Muscle layer of duodenum (tissue), 2 donors: ENCODE results near the gene OTULIN.

ENCODE experiments used
- H3K27ac ChIP-seq: one replicate; pipeline ENCODE4 v1.7.0; 2013; ENCODE audit warnings: mild to moderate bottlenecking, low read length
- H3K27me3 ChIP-seq: one replicate; pipeline ENCODE4 v1.7.0; 2013; ENCODE audit warnings: low read depth, mild to moderate bottlenecking, control low read depth, low read length
- H3K36me3 ChIP-seq, 2 donors: one replicate each; pipeline ENCODE4 v1.7.0; 2013; ENCODE audit warnings: low read length in 2 of 2, control low read depth in 1 of 2, mild to moderate bottlenecking in 1 of 2; ENCODE audit not compliant: insufficient read depth in 2 of 2, control insufficient read depth in 1 of 2
- H3K4me1 ChIP-seq, 2 donors: one replicate each; pipeline ENCODE4 v1.7.0; 2013; ENCODE audit warnings: low read length in 2 of 2, mild to moderate bottlenecking in 2 of 2, control low read depth in 1 of 2, moderate library complexity in 1 of 2; ENCODE audit not compliant: insufficient read depth in 2 of 2, control insufficient read depth in 1 of 2
- H3K4me3 ChIP-seq, 2 donors: one replicate each; pipeline ENCODE4 v1.7.0; 2013; ENCODE audit warnings: low read length in 2 of 2, low read depth in 1 of 2, mild to moderate bottlenecking in 1 of 2
- H3K9me3 ChIP-seq, 2 donors: one replicate each; pipeline ENCODE4 v1.7.0; 2013; ENCODE audit warnings: low read length in 2 of 2, control low read depth in 1 of 2, mild to moderate bottlenecking in 1 of 2; ENCODE audit not compliant: control insufficient read depth in 1 of 2
- donor health status: healthy.

Gene OTULIN

DNA sequence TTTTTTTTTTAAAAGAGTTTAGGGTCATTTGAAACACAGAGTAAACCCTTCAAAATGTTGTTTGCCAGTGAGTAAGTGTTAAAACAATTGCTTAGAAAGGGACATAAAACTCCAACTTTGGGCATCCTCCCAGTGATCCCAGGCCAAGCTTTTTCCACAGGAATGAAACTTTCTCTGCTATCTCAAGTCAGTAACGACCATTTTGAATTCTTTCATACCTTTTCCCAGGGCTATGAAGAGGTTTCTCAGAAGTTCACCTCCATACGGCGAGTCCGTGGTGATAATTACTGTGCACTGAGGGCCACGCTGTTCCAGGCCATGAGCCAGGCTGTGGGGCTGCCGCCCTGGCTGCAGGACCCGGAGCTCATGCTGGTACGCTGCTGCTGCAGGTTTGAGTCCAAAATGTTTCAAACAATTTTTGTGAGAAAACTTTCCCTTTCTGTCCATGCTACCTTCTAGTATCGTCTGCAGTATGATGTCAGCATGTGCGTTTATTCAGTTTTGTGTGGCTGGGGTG lies 16.8 kb downstream of the OTULIN start:
- no peaks in the 10 kb centered on the region for H3K27me3 ChIP-seq
- no peak overlapping the region for H3K27ac ChIP-seq
- H3K9me3 ChIP-seq: no peaks in the 10 kb centered on the region
- H3K36me3 ChIP-seq: peaks cover 24 to 39% of the 10 kb centered on the region in 2 donors
- H3K4me1 ChIP-seq: peaks cover 0 to 17% of the 10 kb centered on the region in 2 donors
- H3K4me3 ChIP-seq: no peak overlapping the region

DNA sequence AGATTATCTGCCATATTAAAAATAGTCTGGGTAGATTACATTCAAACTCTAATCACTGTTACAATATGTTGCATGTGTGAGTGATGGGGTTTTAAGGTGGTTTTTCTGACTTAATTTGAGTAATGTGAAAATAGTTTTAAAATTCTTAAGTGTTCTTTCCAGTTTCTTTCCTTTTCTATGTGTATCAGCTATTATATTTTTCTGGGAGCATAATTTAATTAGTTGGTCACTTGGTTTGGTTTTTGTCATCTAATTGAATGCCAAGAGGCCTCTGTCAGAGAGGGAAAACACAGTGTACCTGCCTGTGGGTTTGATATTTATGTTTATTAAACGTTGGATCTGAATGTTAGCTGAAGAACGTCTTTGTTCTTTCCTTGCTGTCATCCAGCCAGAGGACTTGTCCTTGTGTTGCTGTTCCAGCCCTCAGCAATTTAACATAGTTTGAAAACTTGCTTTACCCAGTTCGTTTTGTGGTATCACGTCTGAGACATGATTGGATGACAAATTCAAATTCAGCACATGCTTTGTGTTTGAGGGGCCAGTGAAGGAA lies 19.5 kb downstream of the OTULIN start:
- Histone ChIP-seq H3K27me3 (no peaks in the 10 kb centered on the region), H3K36me3 (peaks cover 44 to 49% of the 10 kb centered on the region in 2 donors), H3K27ac (no peak overlapping the region), H3K4me3 (no peak overlapping the region), H3K4me1 (peaks cover 0 to 14% of the 10 kb centered on the region in 2 donors), H3K9me3 (no peaks in the 10 kb centered on the region)

DNA sequence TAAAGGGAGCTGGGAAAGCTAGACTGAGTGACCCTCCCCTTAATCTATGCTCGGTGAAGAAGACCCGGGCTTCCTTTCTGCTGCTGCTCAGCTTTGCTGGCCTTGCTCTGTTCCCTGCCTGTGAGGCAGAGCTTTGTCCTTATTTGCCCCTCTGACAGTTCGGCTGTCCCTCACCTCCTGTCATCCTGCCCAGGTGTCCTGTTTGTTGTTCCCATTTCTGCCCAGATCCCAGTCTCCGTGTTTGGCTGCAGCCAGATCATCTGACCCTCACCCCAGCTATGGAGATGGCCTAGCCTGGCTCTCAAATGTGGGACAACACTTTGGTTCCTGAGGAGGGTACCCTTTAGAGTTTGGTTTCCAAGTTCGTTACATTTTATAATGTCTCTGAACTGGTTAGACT lies 20.2 kb downstream of the OTULIN start:
- Histone ChIP-seq H3K27me3 (no peaks in the 10 kb centered on the region), H3K36me3 (peaks cover 47 to 48% of the 10 kb centered on the region in 2 donors), H3K4me1 (peaks cover 0 to 14% of the 10 kb centered on the region in 2 donors), H3K9me3 (no peaks in the 10 kb centered on the region), H3K27ac (no peak overlapping the region), H3K4me3 (no peak overlapping the region)

DNA sequence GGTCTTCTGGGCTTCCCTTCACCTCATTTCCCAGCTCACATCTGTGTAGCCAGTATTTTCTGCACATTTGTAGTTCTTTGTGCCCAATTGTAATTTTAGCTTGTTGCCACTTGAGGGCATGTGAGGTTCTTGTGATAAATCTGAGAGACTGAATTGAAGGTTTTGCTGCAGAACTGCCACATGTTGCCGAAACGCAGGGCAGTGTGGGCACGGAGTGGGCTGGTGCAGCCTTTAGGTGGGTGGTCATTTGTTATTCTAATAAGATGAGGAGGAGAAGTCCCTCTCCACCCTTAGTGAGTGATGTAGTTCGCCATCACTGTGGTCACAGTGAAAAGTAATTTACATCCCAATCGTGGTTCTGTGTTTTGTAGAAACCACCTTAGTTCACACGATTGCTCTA lies 21.2 kb downstream of the OTULIN start:
- Histone ChIP-seq H3K27ac (no peak overlapping the region), H3K4me3 (no peak overlapping the region), H3K4me1 (peaks cover 0 to 14% of the 10 kb centered on the region in 2 donors), H3K9me3 (peaks cover 3 to 5% of the 10 kb centered on the region in 2 donors), H3K36me3 (peaks cover 48 to 57% of the 10 kb centered on the region in 2 donors), H3K27me3 (no peaks in the 10 kb centered on the region)

DNA sequence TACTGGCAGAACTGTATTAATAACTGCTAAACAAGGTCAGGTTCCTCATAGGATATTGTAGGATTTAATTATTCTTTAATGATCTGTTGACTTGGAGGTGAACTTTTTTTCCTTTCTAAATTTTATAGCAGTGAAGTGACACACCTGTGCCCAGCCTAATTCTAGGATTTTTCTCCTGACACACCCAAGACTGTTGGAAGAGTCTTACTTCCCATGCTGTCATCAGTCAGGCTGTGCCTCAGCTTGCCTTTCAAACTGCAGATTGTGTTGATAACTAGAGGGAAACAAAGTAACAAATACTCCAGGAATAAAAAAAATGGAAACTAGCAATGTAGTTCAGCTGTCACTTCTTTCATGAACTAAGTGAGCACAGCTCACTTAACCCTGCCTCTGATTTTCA lies 22.0 kb downstream of the OTULIN start:
- peaks cover 3 to 5% of the 10 kb centered on the region in 2 donors for H3K9me3 ChIP-seq
- H3K27ac ChIP-seq: no peak overlapping the region
- peaks cover 0 to 14% of the 10 kb centered on the region in 2 donors for H3K4me1 ChIP-seq
- no peak overlapping the region for H3K4me3 ChIP-seq
- no peaks in the 10 kb centered on the region for H3K27me3 ChIP-seq
- H3K36me3 ChIP-seq: peaks cover 49 to 56% of the 10 kb centered on the region in 2 donors

DNA sequence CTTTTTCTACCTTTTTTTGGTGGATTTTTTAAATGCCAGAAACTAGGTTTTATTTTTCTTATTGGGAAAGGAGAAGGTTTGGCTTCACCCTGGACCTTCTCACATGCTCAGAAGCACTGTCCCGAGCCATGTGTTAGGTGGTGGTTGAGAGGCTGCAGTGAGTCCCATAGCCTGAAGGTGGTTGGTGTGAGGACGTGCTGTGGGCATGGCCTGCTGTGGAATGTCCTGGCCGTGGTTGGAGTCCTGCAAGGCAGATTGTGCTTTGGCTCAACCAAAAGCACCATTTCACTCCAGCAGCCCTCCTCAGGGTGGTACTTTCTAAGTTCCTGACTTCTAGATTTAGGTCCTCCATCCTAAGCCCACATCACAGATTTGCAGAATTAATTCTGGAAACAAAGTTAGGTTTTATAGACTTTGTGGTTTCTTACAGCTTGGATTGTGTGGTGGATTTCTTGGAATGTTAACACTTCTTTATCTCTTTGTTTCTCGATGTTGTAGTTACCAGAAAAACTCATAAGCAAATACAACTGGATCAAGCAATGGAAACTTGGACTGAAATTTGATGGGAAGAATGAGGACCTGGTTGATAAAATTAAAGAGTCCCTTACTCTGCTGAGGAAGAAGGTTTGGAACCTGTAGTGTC lies 22.6 kb downstream of the OTULIN start:
- Histone ChIP-seq H3K4me1 (peaks cover 0 to 14% of the 10 kb centered on the region in 2 donors), H3K36me3 (peaks cover 46 to 51% of the 10 kb centered on the region in 2 donors), H3K9me3 (peaks cover 3 to 5% of the 10 kb centered on the region in 2 donors), H3K27me3 (no peaks in the 10 kb centered on the region), H3K27ac (no peak overlapping the region), H3K4me3 (no peak overlapping the region)

DNA sequence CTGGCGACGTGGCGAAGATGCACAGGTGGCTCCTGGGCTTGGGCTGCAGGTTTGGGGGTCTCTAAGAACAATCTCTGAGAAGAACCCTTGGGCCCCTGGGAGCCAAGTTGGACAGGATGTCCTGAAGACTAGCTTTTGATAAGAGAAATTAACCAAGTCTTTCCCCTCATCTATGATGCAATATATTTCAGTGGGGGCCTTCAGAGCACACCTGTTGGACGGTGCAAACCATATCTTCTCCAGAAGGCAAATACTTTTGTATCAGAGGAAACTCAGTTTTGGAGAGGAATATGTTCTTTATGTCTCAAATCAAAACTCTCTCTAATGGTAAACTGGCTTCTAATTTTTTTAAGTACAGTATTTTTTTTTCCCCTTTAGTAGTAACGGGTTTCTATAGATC lies 28.6 kb downstream of the OTULIN start:
- Histone ChIP-seq H3K36me3 (peaks cover 59% of the 10 kb centered on the region in 2 donors), H3K4me3 (no peak overlapping the region), H3K27ac (no peak overlapping the region), H3K9me3 (peaks cover 3 to 5% of the 10 kb centered on the region in 2 donors), H3K27me3 (no peaks in the 10 kb centered on the region), H3K4me1 (no peaks in the 10 kb centered on the region)

DNA sequence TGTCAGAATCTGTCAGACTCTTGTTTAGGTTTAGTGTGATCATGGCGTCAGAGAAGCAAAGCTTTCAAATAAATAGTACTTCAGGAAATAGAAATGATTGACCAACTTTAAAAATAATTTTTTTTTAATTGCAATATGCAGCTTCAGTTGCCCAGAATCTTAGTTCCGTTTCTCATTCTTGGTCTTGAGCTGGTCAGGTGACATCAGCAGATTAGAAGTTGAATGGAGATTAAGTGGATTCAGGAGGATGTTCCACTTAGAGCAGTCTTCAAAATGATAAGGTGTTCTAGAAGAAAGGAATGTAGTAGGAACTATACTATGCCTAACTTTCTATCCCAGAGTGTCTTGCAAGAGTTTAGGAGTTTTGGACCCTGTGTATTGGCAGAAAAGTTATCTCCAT lies 30.6 kb downstream of the OTULIN start:
- peaks cover 39 to 59% of the 10 kb centered on the region in 2 donors for H3K36me3 ChIP-seq
- H3K4me1 ChIP-seq: no peaks in the 10 kb centered on the region
- no peaks in the 10 kb centered on the region for H3K27me3 ChIP-seq

DNA sequence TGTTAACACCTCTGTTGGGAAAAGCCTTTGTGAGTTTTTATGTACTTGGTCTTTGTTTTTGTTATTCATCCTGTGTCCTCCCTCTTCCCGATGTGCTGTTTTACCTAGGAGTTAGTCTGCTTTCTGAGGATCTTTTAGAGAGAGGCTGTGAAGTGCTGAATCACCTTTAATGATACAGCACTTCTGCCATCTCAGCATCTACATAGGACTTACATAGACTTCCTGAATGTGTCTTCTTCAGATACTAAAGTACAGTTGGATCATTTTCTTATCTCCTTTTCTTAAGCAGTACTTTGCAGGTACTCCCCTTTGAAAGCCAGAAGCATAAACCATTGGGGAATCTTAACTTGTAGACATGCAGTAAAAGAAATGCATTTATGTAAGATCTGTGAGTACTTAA lies 31.5 kb downstream of the OTULIN start:
- Histone ChIP-seq H3K36me3 (peaks cover 30 to 50% of the 10 kb centered on the region in 2 donors), H3K9me3 (no peaks in the 10 kb centered on the region), H3K27ac (no peak overlapping the region), H3K4me1 (peaks cover 0 to 6% of the 10 kb centered on the region in 2 donors), H3K27me3 (no peaks in the 10 kb centered on the region), H3K4me3 (no peak overlapping the region)

More for the DNA sequence above, 30.6 kb downstream of the OTULIN start:
- no peak overlapping the region for H3K4me3 ChIP-seq
- H3K9me3 ChIP-seq: peaks cover 3% of the 10 kb centered on the region in 2 donors
- no peak overlapping the region for H3K27ac ChIP-seq

DNA sequence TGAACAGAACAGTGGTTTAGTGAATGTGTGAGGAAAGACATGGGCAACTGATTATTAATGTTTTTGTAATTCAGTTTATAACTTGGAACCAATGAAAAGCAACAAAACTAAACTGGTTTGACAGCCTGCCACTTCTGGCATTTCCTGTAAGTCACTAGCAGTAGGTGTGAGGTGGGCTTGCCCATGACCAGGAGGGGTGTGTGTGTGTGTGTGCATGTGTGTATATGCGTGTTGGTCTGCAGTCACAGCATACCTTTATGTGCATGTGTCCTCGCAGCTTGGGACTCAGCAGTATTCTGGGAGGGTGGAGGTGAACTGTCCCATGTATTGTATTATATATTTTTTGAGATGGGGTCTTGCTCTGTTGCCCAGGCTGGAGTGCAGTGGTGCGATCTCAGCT lies 32.3 kb downstream of the OTULIN start:
- Histone ChIP-seq H3K9me3 (no peaks in the 10 kb centered on the region), H3K4me3 (no peak overlapping the region), H3K36me3 (peaks cover 28 to 45% of the 10 kb centered on the region in 2 donors), H3K27ac (no peak overlapping the region), H3K27me3 (no peaks in the 10 kb centered on the region), H3K4me1 (peaks cover 0 to 8% of the 10 kb centered on the region in 2 donors)

DNA sequence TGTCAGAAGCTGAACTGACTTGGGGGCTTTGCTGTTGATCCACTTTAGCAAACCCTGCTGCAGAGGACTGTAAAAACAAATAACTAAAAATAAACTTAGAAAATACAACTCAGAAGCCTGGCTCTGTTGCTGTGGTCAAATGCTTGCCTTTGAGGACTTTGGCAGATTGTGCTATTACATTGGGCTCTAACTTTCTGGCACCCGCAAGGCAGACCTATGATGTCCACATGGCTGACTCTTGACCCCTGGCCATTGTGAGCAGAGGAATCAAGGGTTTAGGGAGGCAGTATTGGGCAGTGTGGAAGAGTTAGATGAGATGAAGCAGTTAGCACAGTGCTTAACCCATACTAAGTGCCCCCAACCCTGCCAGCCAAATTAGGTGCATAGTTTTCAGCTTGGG lies 34.0 kb downstream of the OTULIN start:
- peaks cover 0 to 8% of the 10 kb centered on the region in 2 donors for H3K4me1 ChIP-seq
- H3K4me3 ChIP-seq: no peak overlapping the region
- no peaks in the 10 kb centered on the region for H3K27me3 ChIP-seq
- H3K36me3 ChIP-seq: peaks cover 21 to 33% of the 10 kb centered on the region in 2 donors
- no peaks in the 10 kb centered on the region for H3K9me3 ChIP-seq
- H3K27ac ChIP-seq: no peak overlapping the region
